ENCODE data around the gene ATP10A.

ATP10A gene

GRCh38 chr15:25697586-25697985 is 165.5 kb downstream of the ATP10A start:
- no peak overlapping the region for H3K4me3 ChIP-seq (ENCODE audit: low read depth, low read length)
- no peak for TF ChIP-seq CTCF (IDR thresholded peaks at IDR 0.05; ENCODE audit: low read depth, low read length, missing control alignments)
- in situ Hi-C loops (cut with HindIII; ENCODE audit: low sequenced_read_pairs), result no loop called here
- no peak for DNase-seq (ENCODE audit: low read depth)

- no peak for DNase-seq (ENCODE audit: low read depth)
- in situ Hi-C loops (cut with HindIII; ENCODE audit: low sequenced_read_pairs), result no loop called here
- no peak for TF ChIP-seq CTCF (IDR thresholded peaks at IDR 0.05; ENCODE audit: low read depth, low read length, missing control alignments)
- no peak overlapping the region for H3K4me3 ChIP-seq (ENCODE audit: low read depth, low read length)
Observed at GRCh38 chr15:25695875-25696760, 167.0 kb downstream of the ATP10A start.

- no peak for TF ChIP-seq CTCF (IDR thresholded peaks at IDR 0.05; ENCODE audit: low read depth, low read length, missing control alignments)
- in situ Hi-C loops (cut with HindIII; ENCODE audit: low sequenced_read_pairs), result no loop called here
- no peak for DNase-seq (ENCODE audit: low read depth)
- no peak overlapping the region for H3K4me3 ChIP-seq (ENCODE audit: low read depth, low read length)
Observed at GRCh38 chr15:25694823-25695312, 168.3 kb downstream of the ATP10A start.

- in situ Hi-C loops (cut with HindIII; ENCODE audit: low sequenced_read_pairs), result no loop called here
- no peak for TF ChIP-seq CTCF (IDR thresholded peaks at IDR 0.05; ENCODE audit: low read depth, low read length, missing control alignments)
- H3K4me3 ChIP-seq (ENCODE audit: low read depth, low read length), result no peak overlapping the region
- no peak for DNase-seq (ENCODE audit: low read depth)
Observed at GRCh38 chr15:25694239-25694584, 168.9 kb downstream of the ATP10A start.

GRCh38 chr15:25693321-25694238 is 169.5 kb downstream of the ATP10A start:
- in situ Hi-C loops (cut with HindIII; ENCODE audit: low sequenced_read_pairs), result no loop called here
- DNase-seq (ENCODE audit: low read depth), result no peak
- peak; percentile 81 for TF ChIP-seq CTCF (IDR thresholded peaks at IDR 0.05; ENCODE audit: low read depth, low read length, missing control alignments)
- H3K4me3 ChIP-seq (ENCODE audit: low read depth, low read length), result no peak overlapping the region
